K562 (cell line): Measurements from ENCODE around the gene ABCA13. TPM values are rescaled to one million over a fixed set of nuclear protein-coding genes. Genes with fewer than 3 reads are reported as not detected.

Experiments used
- ATAC-seq: fragments of 200-7000 bp; cut with Tn5 transposase; 3 replicates; pipeline ENCODE4 v1.9.1; 2020; ENCODE audit warnings: moderate library complexity
- BruUV-seq: library from RNA; stranded (reverse); fragments of 400-500 nt; replicated peaks from 2 replicates; lab custom pipeline; 2021; lab: Mats Ljungman, UMichigan
- CTCF ChIA-PET: fragments of 300-600 bp; formaldehyde crosslinking; extraction: SDS; loops from one replicate; lab custom pipeline; 2021; ENCODE audit warnings: low intra/inter-chr PET ratio; lab: Yijun Ruan, JAX
- POLR2A ChIA-PET: fragments of 300-600, 350-650 bp; sonication (Branson Sonifier 250); formaldehyde crosslinking; extraction: SDS; loops from one replicate; lab custom pipeline; 2021; ENCODE audit warnings: antibody characterized with exemption, inconsistent platforms; lab: Yijun Ruan, JAX
- DNase-seq, 4 experiments: peaks; one replicate each; pipeline versions ENCODE4 v3.0.0 to v3.0.0-alpha.2; 2011 to 2018; ENCODE audit warnings: low spot score in 3 of 4, mixed read lengths in 3 of 4; ENCODE audit errors: extremely low read depth in 1 of 4
- FAIRE-seq: peaks from 2 replicates; lab custom pipeline; 2011; peaks lifted over from hg19 to GRCh38; lab: Jason Lieb, UNC
- H2AFZ ChIP-seq: 2 replicates; pipeline ENCODE4 v1.6.0; 2011; ENCODE audit warnings: low read depth, low read length, control low read depth, inconsistent platforms
- H3K27ac ChIP-seq: fragments of 200-600 bp; 3 replicates; pipeline ENCODE4 v1.8.0; 2011; ENCODE audit warnings: low read depth, mild to moderate bottlenecking, control low read depth, inconsistent platforms, low read length, moderate library complexity, mixed read lengths; ENCODE audit errors: extremely low read depth
- H3K27me3 ChIP-seq, 2 experiments: fragments of 300-600 bp in 1 of 2; 2 replicates in 1 of 2; 3 replicates in 1 of 2; pipeline versions ENCODE4 v1.6.0 to v1.8.0; 2011; ENCODE audit warnings: inconsistent platforms in 2 of 2, low read length in 2 of 2, mild to moderate bottlenecking in 1 of 2, mixed read lengths in 1 of 2, moderate library complexity in 1 of 2; ENCODE audit not compliant: control insufficient read depth in 2 of 2, insufficient read depth in 2 of 2
- H3K36me3 ChIP-seq: fragments of 300-600 bp; 3 replicates; pipeline ENCODE4 v1.8.0; 2011; ENCODE audit warnings: mild to moderate bottlenecking, low read length, inconsistent platforms; ENCODE audit not compliant: control insufficient read depth, insufficient read depth
- H3K4me1 ChIP-seq, 2 experiments: fragments of 200-600 bp in 1 of 2; replicated peaks in 1 of 2; 2 replicates in 1 of 2; 3 replicates in 1 of 2; pipeline versions ENCODE4 v1.5.1 to v1.8.0; 2011; ENCODE audit warnings: inconsistent platforms in 2 of 2, low read length in 2 of 2, mild to moderate bottlenecking in 1 of 2, mixed read lengths in 1 of 2, moderate library complexity in 1 of 2; ENCODE audit not compliant: control insufficient read depth in 2 of 2, insufficient read depth in 2 of 2
- H3K4me2 ChIP-seq: 2 replicates; pipeline ENCODE4 v1.6.1; 2011; ENCODE audit warnings: low read length, control low read depth, inconsistent platforms, mixed read lengths; ENCODE audit not compliant: insufficient read depth
- H3K4me3 ChIP-seq: fragments of 200-600 bp; sonication (generic), shearing (Covaris generic); 2 replicates; pipeline ENCODE4 v1.5.1; 2016; ENCODE audit warnings: control low read depth, inconsistent platforms
- H3K79me2 ChIP-seq: fragments of 200-600 bp; 3 replicates; pipeline ENCODE4 v1.8.0; 2011; ENCODE audit warnings: low read length, inconsistent platforms; ENCODE audit not compliant: control insufficient read depth, insufficient read depth
- H3K9ac ChIP-seq, 2 experiments: 2 replicates each; pipeline versions ENCODE4 v1.6.0 to v1.6.1; 2011; ENCODE audit warnings: low read depth in 2 of 2, low read length in 2 of 2, control low read depth in 1 of 2, inconsistent platforms in 1 of 2, mild to moderate bottlenecking in 1 of 2, mixed read lengths in 1 of 2; ENCODE audit not compliant: insufficient read depth in 1 of 2
- H3K9me1 ChIP-seq: one replicate; pipeline ENCODE4 v1.6.0; 2011; ENCODE audit warnings: inconsistent platforms, mild to moderate bottlenecking, low read length, moderate library complexity; ENCODE audit not compliant: control insufficient read depth, insufficient read depth
- H3K9me3 ChIP-seq: replicated peaks from 2 replicates; pipeline ENCODE4 v1.5.1; 2011; ENCODE audit warnings: low read depth, low read length, inconsistent platforms; ENCODE audit not compliant: control insufficient read depth, insufficient read depth
- H4K20me1 ChIP-seq: replicated peaks from 2 replicates; pipeline ENCODE4 v1.6.1; 2011; ENCODE audit warnings: low read length, inconsistent platforms, mixed read lengths; ENCODE audit not compliant: control insufficient read depth, insufficient read depth
- ARHGAP35 ChIP-seq: fragments of 450-650 bp; IDR thresholded peaks from 2 replicates; pipeline ENCODE4 v1.6.1; 2018; ENCODE audit not compliant: partially characterized antibody
- ATF4 ChIP-seq: fragments of 450-650 bp; formaldehyde crosslinking; IDR thresholded peaks from 2 replicates; pipeline ENCODE4 v1.4.0; 2022; ENCODE audit warnings: mild to moderate bottlenecking, moderate library complexity
- BHLHE40 ChIP-seq: IDR thresholded peaks from 2 replicates; pipeline ENCODE4 v1.6.1; 2011; ENCODE audit warnings: low read length, improper control_type of control experiment
- CCNT2 ChIP-seq: IDR thresholded peaks from 2 replicates; pipeline ENCODE4 v1.6.1; 2011; ENCODE audit warnings: borderline replicate concordance, low read depth, mild to moderate bottlenecking, moderate library complexity, mixed read lengths, low read length; ENCODE audit not compliant: insufficient read length; ENCODE audit errors: extremely low read depth
- HMG20B ChIP-seq: fragments of 250-450 bp; sonication (Bioruptor Pico); IDR thresholded peaks from 2 replicates; pipeline ENCODE4 v1.5.0; 2021; ENCODE audit warnings: mild to moderate bottlenecking
- HOMEZ ChIP-seq: fragments of 250-450 bp; sonication (Bioruptor Pico); IDR thresholded peaks from 2 replicates; pipeline ENCODE4 v1.4.0; 2020; ENCODE audit warnings: mild to moderate bottlenecking, moderate library complexity
- KHSRP ChIP-seq: fragments of 450-650 bp; IDR thresholded peaks from 2 replicates; pipeline ENCODE4 v1.6.1; 2017
- KLF16 ChIP-seq: IDR thresholded peaks from 2 replicates; pipeline ENCODE4 v1.6.1; 2016; ENCODE audit warnings: antibody characterized with exemption
- LARP7 ChIP-seq: fragments of 450-650 bp; IDR thresholded peaks from 2 replicates; pipeline ENCODE4 v1.6.1; 2016
- MCM5 ChIP-seq: fragments of 450-650 bp; IDR thresholded peaks from 2 replicates; pipeline ENCODE4 v1.6.1; 2016; ENCODE audit warnings: low read depth
- PHF20 ChIP-seq: fragments of 450-650 bp; IDR thresholded peaks from 2 replicates; pipeline ENCODE4 v1.6.1; 2018; ENCODE audit not compliant: partially characterized antibody
- PML ChIP-seq: IDR thresholded peaks from 2 replicates; pipeline ENCODE4 v1.6.1; 2012; ENCODE audit warnings: low read length, inconsistent platforms
- RBM22 ChIP-seq: fragments of 200-400 bp; formaldehyde crosslinking; IDR thresholded peaks from 2 replicates; pipeline ENCODE4 v1.6.1; 2018; ENCODE audit warnings: low read length, low read depth; ENCODE audit not compliant: poor library complexity, severe bottlenecking
- SMAD1 ChIP-seq: fragments of 150-350 bp; IDR thresholded peaks from 2 replicates; pipeline ENCODE4 v1.6.1; 2014; ENCODE audit warnings: low read length, low read depth; ENCODE audit not compliant: partially characterized antibody
- SP2 ChIP-seq: IDR thresholded peaks from 2 replicates; pipeline ENCODE4 v1.6.1; 2011; ENCODE audit warnings: mild to moderate bottlenecking, low read depth, low read length, moderate library complexity; ENCODE audit not compliant: poor library complexity, severe bottlenecking; ENCODE audit errors: extremely low read depth
- ZBTB8A ChIP-seq: fragments of 450-650 bp; IDR thresholded peaks from 2 replicates; pipeline ENCODE4 v1.6.1; 2018; ENCODE audit warnings: mild to moderate bottlenecking, moderate library complexity; ENCODE audit not compliant: partially characterized antibody
- ZNF165 ChIP-seq: fragments of 250-450 bp; sonication (Bioruptor Pico); IDR thresholded peaks from 2 replicates; pipeline ENCODE4 v1.4.0; 2020; ENCODE audit warnings: borderline replicate concordance
- ZNF740 ChIP-seq, 3 experiments: fragments of 200-800 bp in 1 of 3; sonication (Bioruptor generic) in 1 of 3; sonication (generic) in 1 of 3; formaldehyde crosslinking in 1 of 3; IDR thresholded peaks; 2 replicates each; pipeline versions ENCODE4 v1.6.1 to v1.8.0; 2016 to 2022; ENCODE audit warnings: mild to moderate bottlenecking in 2 of 3, missing compliant biosample characterization in 2 of 3, missing genetic modification characterization in 2 of 3, missing genetic modification reagents in 1 of 3
- WGBS: fragments of 100-300 bp; shearing (Covaris generic); methylation state at CpG from one replicate; pipeline ENCODE4 v1.1.6; 2016; ENCODE audit warnings: low coverage, mixed read lengths; ENCODE audit not compliant: insufficient coverage; ENCODE audit errors: missing lambda C conversion rate; 5-methylcytosine and 5-hydroxymethylcytosine counted together
- in situ Hi-C: fragments of 300-500 bp; cut with MboI; formaldehyde crosslinking; loops from 4 replicates; pipeline ENCODE4 v1.15.0; 2018; ENCODE audit warnings: inconsistent platforms, mixed read lengths
- intact Hi-C: fragments of 100-400 bp; cut with micrococcal nuclease; formaldehyde crosslinking; loops from 2 replicates; pipeline ENCODE4 v1.14.2; 2022
- polyA plus RNA-seq, 8 experiments: library from polyadenylated mRNA; depleted of rRNA in 4 of 8; stranded (reverse) in 5 of 8; unstranded in 3 of 8; fragments of >200 nt; fragmentation: Nextera tagmentation in 2 of 8; fragmentation: Illumina TruSeq in 1 of 8; extraction: Ambion mirVana in 2 of 8; extraction: Trizol in 1 of 8; gene quantifications; 2 replicates each; pipeline versions ENCODE4 v1.2.1 to v1.2.3, GENCODE V29; 2011 to 2014; ENCODE audit warnings: inconsistent platforms in 1 of 8, missing spikeins in 1 of 8
- total RNA-seq, 7 experiments: library from RNA; depleted of rRNA in 6 of 7; stranded (reverse); fragments of >200 nt in 6 of 7; fragmentation: Illumina TruSeq in 2 of 7; extraction: Trizol in 2 of 7; gene quantifications; 2 replicates each; pipeline versions ENCODE4 v1.2.1 to v1.2.3, GENCODE V29; 2011 to 2021; ENCODE audit warnings: low replicate concordance in 1 of 7

Gene ABCA13
- total and polyA plus RNA-seq, 9 of the 15 experiments (the other 6 are each of a cell fraction or from before 2014, with no cell fraction given), result 0.14 to 1.5 (median 0.38) TPM

- TF ChIP-seq ZNF740 (CRISPR knock-in tag; IDR thresholded peaks at IDR 0.05), result no peak
- no peak for TF ChIP-seq ZNF740 (tag; IDR thresholded peaks at IDR 0.05)
- TF ChIP-seq PML, result no peak
- TF ChIP-seq HOMEZ, result no peak
- TF ChIP-seq CCNT2, result no peak
These were observed 255.8 kb downstream of the ABCA13 start (continued) for GRCh38 chr7:48426966-48427555.

GRCh38 chr7:48427671-48428070, 256.4 kb downstream of the ABCA13 start:
- no TSS peak for BruUV-seq
- H3K9me1 ChIP-seq, result no peaks in the 10 kb centered on the region
- no peaks in the 10 kb centered on the region for H3K79me2 ChIP-seq
- ChIA-PET POLR2A (no interaction called here), CTCF (no interaction called here)
- no peaks in the 10 kb centered on the region for H3K27me3 ChIP-seq
- no peak overlapping the region for H3K4me2 ChIP-seq
- no peak overlapping the region for H2AFZ ChIP-seq
- H4K20me1 ChIP-seq, result no peaks in the 10 kb centered on the region
- intact Hi-C loops, result no loop called here
- FAIRE-seq (no peak), ATAC-seq (no peak), DNase-seq (no peak)
- no peak overlapping the region for H3K27ac ChIP-seq
- no peaks in the 10 kb centered on the region for H3K36me3 ChIP-seq
- in situ Hi-C loops, result no loop called here
- 0% methylated on average over 5 of the region's 5 CpGs for WGBS
- no peak overlapping the region for H3K4me3 ChIP-seq
- no peaks in the 10 kb centered on the region for H3K9me3 ChIP-seq
- no peak overlapping the region for H3K9ac ChIP-seq
- H3K4me1 ChIP-seq, result no peaks in the 10 kb centered on the region
- TF ChIP-seq RBM22 (no peak), BHLHE40 (no peak), SMAD1 (no peak), LARP7 (no peak), KLF16 (no peak), ZNF165 (CRISPR knock-in tag) (no peak), SP2 (no peak), ZBTB8A (no peak), HMG20B (CRISPR knock-in tag) (no peak), KHSRP (no peak), ARHGAP35 (no peak), PHF20 (no peak), ATF4 (CRISPR knock-in tag) (no peak), MCM5 (no peak)
